ENCODE results near the gene TTC24.

DNA sequence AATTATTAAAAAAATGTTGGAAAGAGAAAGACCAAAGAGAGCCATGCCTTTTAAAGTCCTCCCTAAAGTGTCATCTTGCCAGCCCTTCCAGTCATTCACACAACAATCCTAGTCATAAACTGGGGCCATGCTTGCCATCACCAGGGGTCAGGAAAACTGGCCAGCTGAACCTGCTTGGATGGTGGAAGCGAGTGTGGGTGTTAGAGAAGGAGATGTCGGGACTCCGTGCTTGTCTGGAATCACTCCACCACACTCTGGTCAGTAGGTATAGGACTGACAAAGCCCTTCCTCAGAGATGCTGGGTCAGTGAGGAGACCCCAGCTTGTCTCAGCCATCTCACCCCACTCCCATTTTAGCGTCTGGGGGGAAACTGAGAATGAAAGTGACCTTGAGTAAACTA lies 36.4 kb downstream of the TTC24 start:
- TF ChIP-seq ARNT (IDR thresholded peaks at IDR 0.05) (no peak), SP1 (IDR thresholded peaks at IDR 0.05) (no peak), FOXA1 (IDR thresholded peaks at IDR 0.05) (no peak), FOXM1 (IDR thresholded peaks at IDR 0.05; ENCODE audit: borderline replicate concordance) (no peak), NFRKB (IDR thresholded peaks at IDR 0.05) (no peak), SUZ12 (IDR thresholded peaks at IDR 0.05) (no peak), FOXK2 (IDR thresholded peaks at IDR 0.05) (no peak), LEF1 (IDR thresholded peaks at IDR 0.05; ENCODE audit: borderline replicate concordance) (no peak), L3MBTL2 (conservative IDR thresholded peaks at IDR 0.05) (no peak), HDGF (IDR thresholded peaks at IDR 0.05; ENCODE audit: borderline replicate concordance) (no peak), TARDBP (IDR thresholded peaks at IDR 0.05) (no peak)
- TF ChIP-seq, protein P1, sequence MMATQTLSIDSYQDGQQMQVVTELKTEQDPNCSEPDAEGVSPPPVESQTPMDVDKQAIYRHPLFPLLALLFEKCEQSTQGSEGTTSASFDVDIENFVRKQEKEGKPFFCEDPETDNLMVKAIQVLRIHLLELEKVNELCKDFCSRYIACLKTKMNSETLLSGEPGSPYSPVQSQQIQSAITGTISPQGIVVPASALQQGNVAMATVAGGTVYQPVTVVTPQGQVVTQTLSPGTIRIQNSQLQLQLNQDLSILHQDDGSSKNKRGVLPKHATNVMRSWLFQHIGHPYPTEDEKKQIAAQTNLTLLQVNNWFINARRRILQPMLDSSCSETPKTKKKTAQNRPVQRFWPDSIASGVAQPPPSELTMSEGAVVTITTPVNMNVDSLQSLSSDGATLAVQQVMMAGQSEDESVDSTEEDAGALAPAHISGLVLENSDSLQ (IDR thresholded peaks at IDR 0.05): no peak

Data from HEK293T (cell line).